Stimulated activated CD8-positive, alpha-beta memory T cell treated with anti-CD3 and anti-CD28 coated beads, Interleukin-12 subunit alpha, Interleukin-12 subunit beta, amount 100 ng/mL, for 4 hours (primary cell): Measurements from ENCODE around the gene MATK.

Source experiments
- DNase-seq: peaks from one replicate; pipeline ENCODE4 v3.0.0-alpha.2; 2020; ENCODE audit warnings: low read depth

The MATK gene

DNA sequence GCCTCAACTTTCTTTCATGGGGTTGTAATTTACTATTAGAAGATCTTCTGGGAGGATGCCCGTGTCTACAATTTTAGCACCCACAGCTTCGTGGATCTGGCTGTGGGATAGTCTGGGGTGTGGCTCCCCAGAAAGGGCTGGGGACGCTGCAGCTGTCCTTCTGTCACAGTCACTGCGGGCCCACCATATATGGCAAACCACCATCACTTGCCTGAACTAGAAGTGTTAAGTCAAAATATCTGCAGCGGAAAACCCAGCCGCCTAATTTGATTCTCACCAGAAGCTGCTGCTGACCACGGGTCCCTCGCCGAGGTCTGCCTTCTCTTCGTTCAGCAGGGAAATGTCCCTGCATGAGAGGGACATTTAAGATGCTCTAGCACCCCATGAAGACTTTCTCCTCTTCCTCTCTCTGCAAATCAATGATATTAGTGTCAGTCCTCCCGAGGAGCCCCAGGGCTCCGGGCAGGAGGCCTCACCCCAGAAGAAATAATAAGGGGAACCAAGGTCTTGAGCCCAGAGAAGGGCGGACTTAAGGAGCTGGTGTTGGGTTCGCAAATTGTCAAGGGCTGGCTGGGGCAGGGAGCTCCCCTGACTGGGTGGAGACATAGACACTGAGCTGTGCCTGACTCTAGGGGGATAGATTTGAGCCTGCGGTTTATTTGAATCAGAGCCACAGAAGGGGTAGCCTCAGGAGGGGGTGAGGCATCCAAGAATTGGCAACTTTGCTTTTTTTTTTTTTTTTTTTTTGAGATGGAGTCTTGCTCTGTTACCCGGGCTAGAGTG lies 3.0 kb upstream of the MATK start:
- DNase-seq, result no peak

DNA sequence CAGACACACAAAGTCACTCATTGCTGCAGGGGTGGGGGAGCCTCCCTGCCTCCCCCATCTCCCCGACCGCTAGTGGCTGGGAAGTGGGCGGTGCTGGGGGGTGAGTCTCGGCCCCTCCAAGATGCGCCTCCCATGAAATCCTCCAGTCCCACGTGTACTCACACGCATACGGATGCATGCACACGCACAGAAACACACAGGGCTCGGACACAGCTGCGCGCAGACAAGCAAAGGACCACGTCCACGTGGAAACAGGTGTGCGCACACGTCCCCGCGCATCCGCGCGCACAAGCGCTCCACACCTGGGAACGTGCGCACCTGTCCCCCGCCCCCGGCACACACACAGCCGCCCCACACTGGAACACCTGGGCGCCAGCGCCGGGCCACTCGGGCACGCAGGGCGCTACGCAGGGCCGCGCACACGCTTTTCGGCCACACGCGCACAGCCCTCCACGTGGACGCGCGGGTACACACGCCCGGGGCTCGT lies 687 bp downstream of the MATK start:
- peak; percentile 61 for DNase-seq

DNA sequence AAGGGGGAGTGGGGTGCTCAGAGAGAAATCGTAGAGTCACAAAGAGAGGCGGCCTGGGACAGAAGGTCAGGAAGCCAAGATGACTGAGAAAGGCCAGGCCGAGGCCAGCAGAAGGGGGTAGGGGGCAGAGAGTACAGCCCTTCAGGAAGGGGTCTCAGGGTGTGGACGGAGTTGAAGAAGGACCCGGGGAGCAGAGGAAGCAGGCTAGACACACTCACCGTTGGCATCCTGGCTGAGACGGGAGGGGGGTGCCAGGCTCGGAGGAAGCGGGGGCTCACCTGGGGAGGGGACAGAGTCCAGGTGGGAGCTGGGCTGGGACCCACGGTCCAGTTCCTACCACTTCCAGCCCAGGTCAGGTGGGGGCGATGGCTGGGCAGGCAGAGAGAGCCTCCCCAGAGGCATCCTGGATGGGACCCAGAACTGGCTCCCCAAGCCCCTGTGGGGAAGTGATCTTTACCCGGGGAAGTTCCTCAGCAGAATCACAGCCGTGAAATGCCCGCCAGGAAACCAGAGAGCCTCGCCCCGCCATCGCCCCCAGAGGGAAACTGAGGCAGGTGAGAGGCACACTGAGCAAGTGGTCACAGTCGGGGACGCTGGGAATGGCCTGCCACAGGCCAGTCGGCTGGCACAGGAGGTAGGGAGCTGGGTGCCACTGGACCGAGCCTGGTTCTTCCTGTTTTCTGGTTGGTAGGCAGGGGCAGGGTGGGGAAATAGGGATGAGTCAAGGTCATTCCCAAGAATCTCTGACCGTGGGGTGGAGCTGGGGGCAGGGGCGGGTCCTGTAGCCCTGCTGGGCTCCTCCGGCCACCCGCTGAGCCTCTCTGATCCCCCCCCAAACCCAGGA lies 1.4 kb downstream of the MATK start:
- no peak for DNase-seq

DNA sequence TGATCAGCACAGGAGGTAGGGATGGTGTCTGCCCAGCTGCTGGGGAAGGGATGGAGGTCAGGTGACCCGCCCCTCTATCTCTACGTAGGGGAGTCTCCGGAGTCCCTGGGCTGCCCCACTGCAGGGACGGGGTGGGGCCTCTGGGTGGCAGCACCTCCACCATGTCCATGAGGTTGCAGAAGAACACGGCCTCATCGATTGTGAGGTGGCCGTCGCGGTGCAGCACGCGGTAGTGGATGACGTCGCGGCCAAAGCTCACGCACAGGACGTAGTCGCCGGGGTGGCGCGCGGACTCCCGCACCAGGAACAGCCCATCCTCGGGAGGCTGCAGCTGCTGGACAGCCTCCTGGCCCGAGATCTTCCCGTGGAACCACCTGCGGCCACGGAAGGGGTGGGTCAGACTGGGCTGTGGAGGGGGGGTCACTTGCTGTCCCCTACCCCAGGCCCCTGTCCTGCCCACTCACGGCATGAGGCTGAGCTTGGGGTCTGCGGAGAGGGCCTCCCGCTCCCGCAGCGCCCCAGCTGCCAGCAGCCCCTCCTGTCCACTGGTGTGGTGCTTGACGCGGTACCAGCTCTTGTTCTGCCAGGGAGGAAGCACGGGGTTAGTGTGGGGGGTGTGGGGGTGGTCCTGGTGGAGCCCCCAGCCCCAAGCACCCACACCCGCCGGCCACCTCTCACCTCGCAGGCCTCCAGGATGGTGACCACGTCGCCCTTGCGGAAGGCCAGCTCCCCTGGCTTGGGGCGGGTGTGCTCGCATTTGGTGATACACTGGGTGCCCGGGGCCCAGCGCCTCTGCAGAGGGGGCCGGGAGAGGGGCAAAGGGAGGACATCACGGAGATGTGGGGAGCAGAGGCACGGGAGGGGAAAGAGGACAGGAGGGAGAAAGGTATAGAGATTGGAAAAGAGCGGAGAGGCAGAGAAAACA lies 2.3 kb downstream of the MATK start:
- DNase-seq, result peak; percentile 24

DNA sequence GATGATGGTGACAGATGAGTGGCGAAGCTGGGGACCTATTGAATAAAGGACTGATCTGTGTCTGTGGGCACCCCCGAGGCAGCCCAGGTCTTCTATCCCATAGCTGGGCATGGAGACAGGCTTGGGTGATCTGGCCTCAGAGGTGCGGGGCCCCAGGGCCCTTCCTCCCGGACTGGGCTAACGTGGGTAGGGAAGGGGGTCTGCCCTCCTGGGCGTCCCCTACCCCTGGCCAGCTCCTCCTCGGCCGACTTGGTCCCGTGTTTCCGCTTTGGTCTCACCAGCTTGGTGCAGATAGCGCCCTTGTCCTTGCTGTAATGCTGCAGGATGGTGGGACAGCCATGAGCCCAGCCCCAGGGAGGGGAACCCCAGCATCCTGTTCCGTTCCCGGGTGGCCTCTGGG lies 3.3 kb downstream of the MATK start:
- DNase-seq, result no peak

DNA sequence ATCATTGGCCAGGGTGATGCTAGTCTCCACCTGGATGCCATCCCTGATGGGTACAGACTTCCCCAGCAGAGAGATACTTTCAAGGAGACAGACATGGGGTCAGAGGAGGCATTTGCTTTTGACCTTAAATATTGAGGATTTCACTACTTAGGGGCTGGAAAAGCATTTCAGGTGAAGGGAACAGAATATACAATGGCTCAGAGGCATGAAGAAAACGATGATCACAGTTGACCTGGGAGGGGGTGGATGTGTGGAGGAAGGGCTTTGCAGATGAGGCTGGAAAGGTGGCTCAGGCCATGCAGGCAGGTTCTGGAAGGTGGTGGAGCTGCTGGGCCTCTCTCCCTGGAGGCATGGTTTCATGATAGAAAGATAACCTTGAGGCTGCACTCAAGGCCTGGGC lies 3.9 kb downstream of the MATK start:
- DNase-seq, result no peak

DNA sequence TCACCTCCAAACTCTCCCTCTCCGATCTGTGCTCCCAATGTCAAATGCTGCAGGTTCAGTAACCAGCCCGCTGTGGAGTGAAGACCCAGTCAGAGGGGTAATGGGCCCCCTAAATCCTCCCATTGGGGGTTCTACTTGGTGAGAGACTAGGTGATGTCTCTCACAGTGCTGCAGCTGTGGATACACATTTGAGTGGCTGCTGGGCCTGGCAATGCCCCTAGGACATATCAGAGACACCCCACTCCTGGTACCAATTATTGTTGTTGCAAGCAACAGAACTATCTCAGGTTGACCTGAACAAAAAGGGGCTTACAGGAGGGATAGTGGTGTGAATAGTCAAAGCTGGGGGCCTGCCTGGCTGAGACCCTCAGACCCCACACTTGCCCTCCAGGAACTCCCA lies 4.6 kb downstream of the MATK start:
- DNase-seq, result no peak

DNA sequence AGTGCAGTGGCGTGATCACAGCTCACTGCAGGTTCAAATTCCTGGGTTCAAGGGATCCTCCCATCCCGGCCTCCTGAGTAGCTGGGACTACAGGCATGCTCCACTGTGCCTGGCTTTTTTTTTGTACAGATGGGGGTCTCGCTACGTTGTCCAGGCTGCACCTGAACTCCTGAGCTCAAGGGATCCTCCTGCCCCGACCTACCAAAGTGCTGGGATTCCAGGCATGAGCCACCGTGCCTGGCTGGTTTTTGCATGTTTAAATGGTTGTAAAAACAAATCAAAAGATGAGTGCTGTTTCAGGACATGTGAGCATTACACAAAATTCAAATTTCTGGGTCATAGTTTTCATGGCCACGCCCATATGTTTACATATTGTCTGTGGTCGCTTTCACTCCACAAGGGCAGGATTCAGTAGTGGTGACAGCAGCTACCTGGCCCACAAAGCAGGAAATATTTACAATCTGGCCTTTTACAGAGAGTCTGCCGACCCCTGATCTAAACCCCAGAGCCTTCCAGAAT lies 5.3 kb downstream of the MATK start:
- no peak for DNase-seq

DNA sequence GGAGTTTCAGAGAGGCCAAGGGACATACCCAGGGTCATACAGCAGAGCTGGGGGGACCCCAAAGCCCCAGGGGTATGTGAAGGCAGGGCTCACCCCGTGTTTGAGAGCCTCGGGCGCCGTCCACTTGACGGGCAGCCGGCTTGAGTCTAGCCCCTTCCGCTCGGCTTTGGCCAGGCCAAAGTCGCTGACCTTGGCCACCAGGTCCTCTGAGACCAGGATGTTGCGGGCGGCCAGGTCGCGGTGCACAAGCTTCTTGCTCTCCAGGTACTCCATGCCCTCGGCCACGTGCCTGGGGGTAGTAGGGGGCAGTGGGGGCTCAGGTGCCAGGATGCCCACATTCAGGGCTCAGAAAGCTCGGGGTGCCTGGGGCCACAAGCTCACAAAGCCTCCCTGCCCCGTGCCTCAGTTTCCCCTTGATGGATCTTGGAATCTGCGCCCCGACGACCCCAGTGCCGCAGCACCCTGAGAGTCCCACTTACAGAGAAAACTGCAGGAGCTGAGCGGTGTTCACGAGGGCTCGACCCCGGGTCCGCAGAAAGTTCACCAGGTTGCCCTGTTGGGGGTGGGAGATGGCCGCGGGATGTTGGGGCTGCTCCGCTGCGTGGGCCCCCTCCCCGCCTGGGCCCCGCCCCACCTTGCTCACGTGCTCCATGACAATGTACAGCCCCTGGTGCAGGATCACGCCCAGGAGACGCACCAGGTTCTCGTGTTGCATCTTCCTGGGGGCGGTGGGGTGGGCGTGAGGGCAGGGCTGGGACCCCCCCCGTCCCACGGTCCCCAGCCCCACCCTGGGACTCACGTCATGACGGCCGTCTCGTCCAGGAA lies 7.1 kb downstream of the MATK start:
- DNase-seq, result no peak

DNA sequence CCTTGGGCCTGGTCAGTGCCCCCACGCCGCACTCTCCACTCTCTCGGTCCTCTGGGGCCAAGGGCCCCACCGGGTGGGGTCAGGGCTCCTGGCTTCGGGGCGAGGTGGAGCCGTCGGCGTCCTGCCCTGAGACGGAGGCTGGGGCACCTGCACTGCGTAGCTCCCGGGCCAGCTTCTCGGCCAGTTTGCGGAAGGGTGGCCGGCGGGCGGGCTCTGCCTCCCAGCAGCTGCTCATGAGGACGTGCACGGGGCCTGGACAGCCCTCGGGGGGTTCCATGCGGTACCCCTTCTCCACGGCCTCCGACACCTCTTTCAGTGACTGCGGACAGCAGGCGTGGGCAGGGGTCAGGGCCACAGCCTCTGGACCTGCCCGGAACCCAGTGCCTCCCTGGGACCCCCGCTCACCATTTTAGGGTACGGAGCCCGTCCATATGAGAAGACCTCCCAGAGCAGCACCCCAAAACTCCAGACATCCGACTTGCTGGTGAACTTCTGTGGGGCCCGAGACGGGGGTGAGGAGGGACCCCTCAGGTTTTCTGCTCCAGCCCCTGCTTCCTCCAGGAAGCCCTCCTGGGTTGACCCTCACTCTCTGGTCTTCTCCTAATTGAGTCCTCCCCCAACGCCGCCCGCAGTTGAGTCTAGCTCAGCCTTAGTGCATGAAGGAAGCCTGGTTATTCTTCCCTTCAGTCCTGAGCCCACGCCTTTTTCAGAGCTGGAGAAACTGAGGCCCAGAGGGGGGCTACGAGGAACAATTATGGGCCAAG lies 7.9 kb downstream of the MATK start:
- no peak for DNase-seq

DNA sequence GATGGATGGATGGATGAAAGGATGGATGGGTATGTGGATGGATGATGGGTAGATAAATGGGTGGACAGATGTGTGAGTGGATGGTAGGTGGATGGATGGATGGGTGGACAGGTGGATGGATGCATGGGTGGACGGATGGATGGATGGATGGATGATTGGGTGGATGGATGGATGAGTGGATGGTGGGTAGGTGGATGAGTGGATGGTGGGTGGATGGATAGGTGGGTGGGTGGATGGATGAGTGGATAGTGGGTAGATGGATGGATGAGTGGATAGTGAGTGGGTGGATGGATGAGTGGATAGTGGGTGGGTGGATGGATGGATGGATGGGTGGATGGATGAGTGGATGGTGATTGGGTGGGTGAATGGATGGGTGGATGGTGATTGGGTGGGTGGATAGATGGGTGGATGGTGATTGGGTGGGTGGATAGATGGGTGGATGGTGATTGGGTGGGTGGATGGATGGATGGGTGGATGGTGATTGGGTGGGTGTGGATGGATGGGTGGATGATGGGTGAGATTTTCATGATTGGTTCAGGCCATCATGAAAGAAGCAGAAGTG lies 9.6 kb downstream of the MATK start:
- DNase-seq, result no peak

DNA sequence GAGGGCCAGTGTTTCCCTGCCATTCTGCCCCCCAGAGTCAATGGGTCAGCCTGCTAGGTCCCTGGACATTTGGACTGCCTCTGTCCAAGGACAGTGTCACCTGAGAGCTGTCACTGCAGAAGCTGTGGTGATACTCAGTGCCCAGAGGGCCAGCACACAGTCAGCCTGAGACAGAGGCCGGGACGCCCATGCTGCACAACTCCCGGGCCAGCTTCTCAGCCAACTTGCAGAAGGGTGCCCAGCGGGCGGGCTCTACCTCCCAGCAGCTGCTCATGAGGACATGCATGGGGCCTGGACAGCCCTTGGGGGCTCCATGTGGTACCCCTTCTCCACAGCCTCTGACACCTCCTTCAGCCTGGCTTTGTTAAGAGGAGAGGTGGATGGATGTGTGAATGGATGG lies 10.3 kb downstream of the MATK start:
- no peak for DNase-seq

DNA sequence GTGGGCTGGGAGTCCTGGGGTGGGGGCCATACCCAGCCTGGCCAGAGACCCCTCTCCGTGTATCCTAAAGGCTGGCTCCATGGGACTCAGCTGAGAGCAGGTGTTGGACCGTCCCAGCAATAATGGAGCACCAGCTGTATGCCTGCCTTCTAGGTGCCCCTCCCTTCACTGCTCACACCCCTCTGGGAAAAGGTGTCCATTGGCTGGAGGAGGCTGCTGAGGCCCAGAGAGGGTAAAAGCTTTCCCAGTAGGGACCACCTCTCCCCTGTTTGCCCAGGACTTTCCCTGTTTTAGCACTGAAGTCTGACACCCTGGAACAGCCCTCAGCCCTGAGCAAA lies 10.8 kb downstream of the MATK start:
- no peak for DNase-seq

DNA sequence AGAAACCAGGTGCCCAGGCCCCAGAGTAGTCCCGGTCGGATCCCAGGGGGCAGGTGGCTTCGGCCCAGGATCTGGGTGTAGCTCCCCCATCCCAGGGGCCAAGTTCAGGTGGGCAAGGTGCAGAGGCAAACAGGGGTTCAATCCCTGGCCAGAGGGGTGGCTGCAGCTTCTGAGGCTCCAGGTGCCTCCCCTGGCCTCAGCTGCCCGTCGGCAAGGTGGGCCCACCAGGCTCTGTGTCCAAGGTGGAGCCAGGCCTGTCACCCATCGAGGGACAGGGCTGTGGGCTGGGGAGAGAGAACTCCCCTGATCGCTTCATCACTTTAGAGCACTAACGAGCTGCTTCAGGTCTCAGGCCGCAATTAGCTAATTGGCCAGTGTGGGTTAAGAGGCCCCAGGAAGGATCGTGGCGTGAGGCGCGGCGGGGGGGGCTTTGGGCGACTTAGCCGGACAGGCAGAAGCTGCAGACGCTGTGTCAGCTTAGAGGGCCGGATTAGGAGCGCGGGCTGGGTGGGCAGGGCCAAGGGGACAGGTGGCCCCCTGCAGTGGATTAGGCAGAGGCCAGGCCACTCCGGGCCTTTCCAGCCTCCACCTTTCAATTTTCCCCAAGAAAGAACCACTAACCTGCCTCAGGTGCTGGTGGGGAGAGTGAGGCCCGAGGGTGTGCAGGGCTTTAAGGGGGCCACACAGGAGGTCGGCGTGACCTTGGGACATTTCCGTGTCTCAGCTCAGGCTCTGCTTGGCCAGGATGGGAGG lies 11.4 kb downstream of the MATK start:
- DNase-seq, result no peak

DNA sequence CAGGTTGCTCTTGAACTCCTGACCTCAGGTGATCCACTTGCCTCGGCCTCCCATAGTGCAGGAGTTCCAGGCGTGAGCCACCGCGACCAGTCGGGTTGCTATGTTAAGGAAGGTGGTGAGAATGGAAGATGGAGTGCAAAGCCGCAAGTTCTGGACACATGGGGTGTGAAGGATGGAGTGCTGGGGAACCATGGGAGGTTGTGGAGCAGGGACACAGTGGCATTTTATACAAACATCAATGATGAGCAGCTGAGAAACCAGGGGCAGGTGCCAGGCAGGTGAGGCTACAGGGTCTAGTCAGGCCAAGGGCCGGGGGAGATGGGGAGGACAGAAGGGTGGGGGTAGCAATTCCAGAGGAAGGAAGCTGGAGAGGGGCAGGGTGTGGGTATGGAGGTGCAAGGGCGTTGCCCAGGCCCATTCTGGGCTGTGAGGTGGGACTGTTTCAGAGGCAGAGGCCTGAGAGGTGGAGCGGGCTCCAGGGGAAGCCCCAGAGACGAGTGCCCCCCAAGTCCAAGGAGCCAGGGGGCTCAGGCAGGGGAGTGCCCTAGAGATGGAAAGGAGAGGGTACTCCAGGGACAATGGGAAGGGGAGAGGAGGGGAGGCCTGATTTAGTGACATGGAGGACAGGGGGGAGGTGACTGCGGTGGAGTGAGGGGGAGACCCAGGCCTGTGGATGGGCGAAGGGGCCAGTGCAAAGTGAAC lies 12.2 kb downstream of the MATK start:
- no peak for DNase-seq

DNA sequence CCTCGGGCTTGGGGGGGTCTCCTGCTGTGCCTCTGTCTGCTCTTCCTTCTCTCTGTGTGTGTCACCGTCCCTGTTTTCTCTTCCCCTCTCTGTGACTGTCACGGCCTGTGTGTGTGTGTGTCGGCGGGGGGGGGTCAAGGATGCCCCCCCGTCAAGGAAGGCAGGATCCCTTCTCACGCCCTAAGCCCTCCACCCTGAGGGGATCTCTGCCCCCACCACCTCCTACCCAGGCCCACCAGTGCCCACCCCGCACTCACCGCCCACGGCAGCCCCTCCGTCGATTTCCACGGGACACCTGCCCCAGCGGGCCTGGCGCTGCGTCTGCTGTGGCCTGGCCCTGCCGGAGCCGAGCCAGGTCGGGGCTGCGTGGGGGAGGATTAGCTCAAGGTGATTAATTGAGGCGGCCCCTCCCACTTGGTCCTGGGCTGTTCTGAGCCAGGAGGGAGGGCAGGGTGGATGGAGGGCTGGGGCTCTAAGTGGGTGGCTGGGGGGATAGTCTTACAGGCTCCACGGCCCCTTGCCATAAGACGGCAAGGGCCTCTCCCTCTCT lies 14.2 kb downstream of the MATK start, which contains the start of gene RAX2:
RAX2 (minus strand) TSS at position 323 of the 550 bp plus-strand sequence. CDS start 486 bp downstream, outside the sequence.
- no peak for DNase-seq

DNA sequence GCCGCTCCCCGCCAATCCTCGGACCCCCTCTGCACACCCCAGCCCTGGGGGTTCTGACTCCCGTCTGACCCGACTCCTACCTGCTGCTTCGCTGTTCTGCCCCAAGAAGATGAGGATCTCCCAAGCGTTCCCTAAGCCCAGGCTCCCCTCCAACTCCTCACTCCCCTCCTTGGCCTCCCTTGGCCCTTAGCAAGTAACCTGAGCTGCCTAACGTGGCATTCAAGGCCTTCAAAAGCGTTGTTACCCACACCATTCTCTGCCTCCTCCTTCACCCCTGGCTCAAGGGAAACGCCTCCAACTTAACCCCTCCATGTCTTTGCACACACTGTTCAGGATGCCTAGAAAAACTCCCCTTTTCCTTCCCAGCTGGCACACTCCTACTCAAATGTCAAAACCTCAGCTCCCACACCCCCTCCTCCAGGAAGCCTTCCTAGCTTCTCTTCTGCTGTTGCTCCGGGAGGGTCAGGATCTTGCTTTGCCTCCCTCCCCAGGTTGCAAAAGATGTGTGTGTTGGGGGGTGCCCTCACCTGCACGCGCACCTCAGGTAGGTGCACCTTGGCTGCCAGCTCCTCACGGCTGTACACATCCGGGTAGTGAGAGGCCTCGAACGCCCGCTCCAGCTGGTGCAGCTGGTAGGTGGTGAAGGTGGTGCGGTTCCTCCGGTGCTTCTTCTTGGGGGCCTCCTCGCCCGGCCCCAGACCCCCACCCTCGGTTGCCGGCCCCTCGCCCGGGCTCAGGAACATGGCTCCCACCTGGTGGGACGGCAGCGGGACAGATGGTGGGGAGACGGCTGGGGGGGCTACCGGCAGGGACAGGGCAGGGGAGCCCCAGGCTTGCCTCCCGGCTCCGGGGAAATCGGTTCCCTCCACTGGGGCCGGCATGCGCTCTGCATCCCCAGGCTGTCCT lies 14.9 kb downstream of the MATK start:
- DNase-seq, result no peak
